Suppressor macrophage treated with lipopolysaccharide for 4 hours (primary cell): ENCODE results near the gene FUBP1.
A peak's percentile ranks its signal among the peaks of the same experiment; 100 is the strongest.
"Not testable (repeated sequence)": the region's sequence is repeated elsewhere in the genome, so short reads cannot be mapped to it uniquely, and the experiment has no call there.

ENCODE experiments used
- DNase-seq: peaks from one replicate; pipeline ENCODE4 v3.0.0-alpha.2; 2020

FUBP1 gene

DNA sequence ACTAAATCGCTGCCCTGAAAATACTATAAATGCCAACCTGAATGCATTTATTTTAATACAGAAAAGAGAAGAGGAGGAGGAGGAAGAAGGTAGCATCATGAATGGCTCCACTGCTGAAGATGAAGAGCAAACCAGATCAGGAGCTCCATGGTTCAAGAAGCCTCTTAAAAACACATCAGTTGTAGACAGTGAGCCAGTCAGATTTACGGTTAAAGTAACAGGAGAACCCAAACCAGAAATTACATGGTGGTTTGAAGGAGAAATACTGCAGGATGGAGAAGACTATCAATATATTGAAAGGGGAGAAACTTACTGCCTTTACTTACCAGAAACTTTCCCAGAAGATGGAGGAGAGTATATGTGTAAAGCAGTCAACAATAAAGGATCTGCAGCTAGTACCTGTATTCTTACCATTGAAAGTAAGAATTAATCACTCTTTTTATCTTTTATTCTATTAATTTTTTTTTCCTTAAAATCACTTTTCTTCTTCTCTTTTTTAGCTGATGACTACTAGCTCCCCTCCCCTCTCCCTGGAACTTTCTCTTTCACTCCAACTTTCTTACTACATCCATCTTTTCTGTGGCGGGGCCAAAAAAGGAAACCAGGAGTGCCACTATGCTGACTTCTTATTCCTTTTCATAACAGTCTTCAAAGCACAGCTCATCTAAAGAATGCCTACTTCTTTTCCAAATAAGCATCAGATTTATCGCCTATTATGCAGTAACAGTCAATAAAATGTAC is 36.3 kb downstream of the FUBP1 start:
- DNase-seq: no peak

DNA sequence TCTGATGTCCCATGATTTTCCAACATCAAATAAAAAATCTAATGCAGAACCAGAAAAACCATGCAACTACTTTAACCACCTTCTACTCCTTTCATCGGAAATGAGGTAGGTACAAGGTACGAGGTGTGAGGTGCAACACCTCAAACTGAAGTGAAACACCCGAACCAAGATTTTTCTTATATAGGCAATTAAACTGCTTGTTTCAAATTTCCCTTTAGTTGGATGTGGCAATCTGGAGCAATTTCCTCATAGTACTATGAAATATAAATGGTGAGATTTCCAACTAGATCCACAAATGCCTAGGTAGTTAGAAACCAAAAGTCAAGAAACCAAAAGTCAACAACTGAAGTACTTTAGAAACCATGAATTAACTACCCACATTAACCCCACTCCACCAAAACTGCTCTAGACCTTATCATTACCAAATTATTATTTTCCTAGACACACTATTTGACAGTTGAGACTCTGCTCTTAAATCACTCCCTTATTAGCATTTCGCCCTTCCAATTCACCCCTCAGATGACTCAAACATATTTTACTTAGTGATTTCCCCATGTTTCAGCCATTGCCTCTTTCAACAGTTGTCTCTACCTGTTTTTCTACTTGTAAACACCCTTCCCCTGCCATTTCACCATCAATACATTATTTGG is 37.8 kb downstream of the FUBP1 start:
- no peak for DNase-seq

GRCh38 chr1:77938651-77939050 is 40.2 kb downstream of the FUBP1 start:
- DNase-seq: no peak

- no peak for DNase-seq
These were observed 49.1 kb downstream of the FUBP1 start for GRCh38 chr1:77929806-77930205.

DNA sequence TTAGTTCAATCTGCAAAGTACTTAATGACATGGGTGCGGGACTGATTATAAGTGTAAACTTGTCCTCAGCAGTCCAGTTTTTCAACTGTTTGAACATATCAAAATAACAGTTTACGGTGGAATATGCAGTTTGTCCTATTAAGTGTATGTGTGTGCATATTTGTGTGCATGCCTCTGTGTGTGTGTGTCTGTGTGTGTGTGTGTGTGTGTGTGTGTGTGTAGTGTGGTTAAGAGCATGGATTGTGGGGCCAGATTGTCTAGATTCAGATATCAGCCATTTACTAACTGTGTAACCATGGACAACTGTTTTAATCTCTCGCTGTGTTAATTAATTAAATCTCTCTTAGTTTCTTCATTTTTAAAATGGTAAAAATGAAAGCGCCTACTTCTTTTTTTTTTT is 51.5 kb downstream of the FUBP1 start:
- peak; percentile 17 for DNase-seq

DNA sequence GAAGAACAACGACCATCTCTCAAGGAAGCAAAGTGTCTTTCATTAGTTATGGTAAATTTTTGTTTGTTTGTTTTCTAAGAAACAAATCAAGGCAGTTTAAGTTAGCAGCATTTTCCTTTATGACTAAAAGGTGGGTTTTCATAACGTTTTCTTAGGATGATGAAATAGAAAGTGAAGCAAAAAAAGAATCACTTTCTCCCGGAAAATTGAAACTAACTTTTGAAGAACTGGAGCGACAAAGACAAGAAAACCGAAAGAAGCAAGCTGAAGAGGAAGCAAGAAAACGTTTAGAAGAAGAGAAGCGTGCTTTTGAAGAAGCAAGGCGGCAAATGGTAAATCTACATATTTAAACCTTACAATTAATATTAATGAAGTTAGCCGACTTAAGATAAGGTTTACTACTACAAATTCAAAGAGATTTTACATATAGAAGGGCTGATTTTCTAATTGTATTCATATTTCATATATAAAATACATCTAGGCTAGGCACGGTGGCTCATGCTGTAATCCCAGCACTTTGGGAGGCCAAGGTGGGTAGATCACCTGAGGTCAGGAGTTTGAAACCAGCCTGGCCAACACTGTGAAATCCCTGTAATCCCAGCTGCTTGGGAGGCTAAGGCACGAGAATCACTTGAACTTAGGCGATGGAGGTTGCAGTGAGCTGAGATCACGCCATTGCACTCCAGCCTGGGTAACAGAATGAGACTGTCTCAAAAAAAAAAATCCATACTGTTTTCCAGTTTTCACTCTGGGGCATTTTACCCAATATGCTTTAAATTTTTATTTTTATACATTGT is 52.1 kb downstream of the FUBP1 start:
- DNase-seq: peak; percentile 89

- no peak for DNase-seq
These were observed 52.9 kb downstream of the FUBP1 start for GRCh38 chr1:77925956-77926355.

DNA sequence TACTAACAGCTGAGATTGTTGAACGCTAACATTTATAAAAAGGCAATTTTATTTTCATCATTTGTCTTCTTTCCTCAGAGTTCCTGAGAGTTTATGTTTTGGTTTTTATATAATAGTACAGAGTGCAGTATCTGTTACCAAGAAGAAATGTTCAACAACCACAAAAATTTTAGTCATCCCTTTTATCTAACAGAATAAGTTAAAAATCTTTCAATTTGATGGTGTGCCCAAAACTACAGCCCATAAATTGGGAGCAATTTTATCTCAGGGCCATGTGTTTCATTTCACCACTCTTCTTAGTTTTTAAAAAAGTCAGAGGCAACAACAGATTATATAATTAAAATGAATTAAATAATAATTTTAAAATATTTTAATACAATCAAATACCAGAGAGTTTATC is 53.4 kb downstream of the FUBP1 start:
- DNase-seq: no peak

GRCh38 chr1:77918918-77919317 is 60.0 kb downstream of the FUBP1 start:
- not testable (repeated sequence) for DNase-seq

- no peak for DNase-seq
These were observed 68.8 kb downstream of the FUBP1 start for GRCh38 chr1:77910116-77910515.

GRCh38 chr1:77906624-77907023 is 72.2 kb downstream of the FUBP1 start:
- no peak for DNase-seq

GRCh38 chr1:77906019-77906545 is 72.8 kb downstream of the FUBP1 start:
- DNase-seq: peak; percentile 23

- no peak for DNase-seq
These were observed 73.3 kb downstream of the FUBP1 start for GRCh38 chr1:77905603-77906002.

- peak; percentile 7 for DNase-seq
These were observed 78.1 kb downstream of the FUBP1 start for GRCh38 chr1:77900687-77901293.

GRCh38 chr1:77899647-77900320 is 79.1 kb downstream of the FUBP1 start:
- no peak for DNase-seq
